22Rv1 (cell line): ENCODE data around the gene TMEM59L.

ENCODE experiments used
- H3K27ac ChIP-seq: fragments of 450-650 bp; 2 replicates; pipeline ENCODE4 v1.5.1; 2017
- ZFX ChIP-seq: fragments of 450-650 bp; IDR thresholded peaks from 2 replicates; pipeline ENCODE4 v1.6.1; 2017; ENCODE audit warnings: antibody characterized with exemption, borderline replicate concordance
- TF ChIP-seq, protein P1 (sequence below): fragments of 450-650 bp; IDR thresholded peaks from 2 replicates; pipeline ENCODE4 v1.5.1; 2017; ENCODE audit warnings: mild to moderate bottlenecking

Gene TMEM59L

DNA sequence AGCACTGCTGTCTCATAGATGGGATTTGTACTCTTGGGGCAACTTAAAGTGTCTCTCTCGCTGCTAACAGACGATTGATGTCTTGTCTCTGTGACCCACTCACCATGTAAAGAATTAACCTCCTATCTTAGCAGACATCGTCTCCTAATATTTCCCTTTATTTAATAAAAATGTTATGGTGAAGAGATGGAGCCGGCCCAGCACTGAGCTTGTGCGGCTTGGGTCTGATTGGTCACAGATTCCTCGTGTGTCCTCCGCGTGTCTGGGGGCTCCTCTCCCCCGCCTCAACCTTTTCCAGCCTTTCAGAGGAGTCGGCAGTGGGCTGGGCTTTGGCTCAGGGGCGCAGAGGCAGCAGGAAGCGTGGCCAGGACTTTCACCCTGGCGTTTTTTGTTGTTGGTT is 57.6 kb downstream of the TMEM59L start:
- TF ChIP-seq ZFX = no peak
- TF ChIP-seq, protein P1, sequence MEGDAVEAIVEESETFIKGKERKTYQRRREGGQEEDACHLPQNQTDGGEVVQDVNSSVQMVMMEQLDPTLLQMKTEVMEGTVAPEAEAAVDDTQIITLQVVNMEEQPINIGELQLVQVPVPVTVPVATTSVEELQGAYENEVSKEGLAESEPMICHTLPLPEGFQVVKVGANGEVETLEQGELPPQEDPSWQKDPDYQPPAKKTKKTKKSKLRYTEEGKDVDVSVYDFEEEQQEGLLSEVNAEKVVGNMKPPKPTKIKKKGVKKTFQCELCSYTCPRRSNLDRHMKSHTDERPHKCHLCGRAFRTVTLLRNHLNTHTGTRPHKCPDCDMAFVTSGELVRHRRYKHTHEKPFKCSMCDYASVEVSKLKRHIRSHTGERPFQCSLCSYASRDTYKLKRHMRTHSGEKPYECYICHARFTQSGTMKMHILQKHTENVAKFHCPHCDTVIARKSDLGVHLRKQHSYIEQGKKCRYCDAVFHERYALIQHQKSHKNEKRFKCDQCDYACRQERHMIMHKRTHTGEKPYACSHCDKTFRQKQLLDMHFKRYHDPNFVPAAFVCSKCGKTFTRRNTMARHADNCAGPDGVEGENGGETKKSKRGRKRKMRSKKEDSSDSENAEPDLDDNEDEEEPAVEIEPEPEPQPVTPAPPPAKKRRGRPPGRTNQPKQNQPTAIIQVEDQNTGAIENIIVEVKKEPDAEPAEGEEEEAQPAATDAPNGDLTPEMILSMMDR = no peak
- no peak overlapping the region for H3K27ac ChIP-seq
